Osteoblast (primary cell): ENCODE data around the gene MGMT. TPM values are rescaled to one million over a fixed set of nuclear protein-coding genes. Genes with fewer than 3 reads are reported as not detected.

Experiments
- DNase-seq: peaks from one replicate; pipeline ENCODE4 v3.0.0; 2011; ENCODE audit warnings: low spot score, mixed read lengths; ENCODE audit not compliant: insufficient read length; ENCODE audit errors: missing footprints
- H2AFZ ChIP-seq: 2 replicates; pipeline ENCODE4 v1.6.0; 2011; ENCODE audit warnings: mild to moderate bottlenecking, low read length
- H3K27ac ChIP-seq: 2 replicates; pipeline ENCODE4 v1.5.1; 2011; ENCODE audit warnings: mild to moderate bottlenecking, low read depth, low read length, moderate library complexity
- H3K27me3 ChIP-seq: 2 replicates; pipeline ENCODE4 v1.6.0; 2012; ENCODE audit warnings: mild to moderate bottlenecking, control low read depth, inconsistent platforms, low read length, moderate library complexity; ENCODE audit not compliant: insufficient read depth
- H3K36me3 ChIP-seq: 2 replicates; pipeline ENCODE4 v1.5.1; 2011; ENCODE audit warnings: mild to moderate bottlenecking, low read length, control low read depth, moderate library complexity; ENCODE audit not compliant: insufficient read depth
- H3K4me1 ChIP-seq: 2 replicates; pipeline ENCODE4 v1.5.1; 2011; ENCODE audit warnings: mild to moderate bottlenecking, low read length, control low read depth, moderate library complexity; ENCODE audit not compliant: insufficient read depth
- H3K4me2 ChIP-seq: 2 replicates; pipeline ENCODE4 v1.6.0; 2011; ENCODE audit warnings: mild to moderate bottlenecking, low read length; ENCODE audit not compliant: insufficient read depth
- H3K4me3 ChIP-seq: fragments of 200-600 bp; sonication (generic); 3 replicates; pipeline ENCODE4 v1.5.1; 2012; ENCODE audit warnings: mild to moderate bottlenecking, low read length, inconsistent platforms; ENCODE audit not compliant: insufficient read depth
- H3K79me2 ChIP-seq: 2 replicates; pipeline ENCODE4 v1.6.0; 2012; ENCODE audit warnings: mild to moderate bottlenecking, low read length, control low read depth, inconsistent platforms; ENCODE audit not compliant: insufficient read depth
- H3K9me3 ChIP-seq: 2 replicates; pipeline ENCODE4 v1.5.1; 2011; ENCODE audit warnings: low read depth, low read length, control low read depth
- H4K20me1 ChIP-seq: 2 replicates; pipeline ENCODE4 v1.6.0; 2012; ENCODE audit warnings: mild to moderate bottlenecking, low read length, control low read depth; ENCODE audit not compliant: insufficient read depth
- CTCF ChIP-seq: IDR thresholded peaks from 2 replicates; pipeline ENCODE4 v1.5.1; 2011; ENCODE audit warnings: mild to moderate bottlenecking, low read depth, low read length, moderate library complexity; ENCODE audit errors: extremely low read depth
- total RNA-seq: library from RNA; depleted of rRNA; stranded (reverse); fragments of >200 nt; gene quantifications from 2 replicates; pipeline ENCODE4 v1.2.3, GENCODE V29; 2012

MGMT gene
- total RNA-seq, 1 donor: 21.0 TPM

GRCh38 chr10:129470103-129470851 lies 3.2 kb downstream of the MGMT start:
- Histone ChIP-seq H3K27ac (no peak overlapping the region), H3K9me3 (no peaks in the 10 kb centered on the region), H2AFZ (no peak overlapping the region), H3K36me3 (no peaks in the 10 kb centered on the region), H3K4me2 (no peak overlapping the region), H3K4me1 (peaks cover 7% of the 10 kb centered on the region), H3K27me3 (no peaks in the 10 kb centered on the region), H3K79me2 (no peaks in the 10 kb centered on the region), H3K4me3 (no peak overlapping the region), H4K20me1 (no peaks in the 10 kb centered on the region)
- peak; percentile 19 for DNase-seq
- TF ChIP-seq CTCF: no peak

GRCh38 chr10:129471447-129472175 lies 4.6 kb downstream of the MGMT start:
- H3K27me3 ChIP-seq: no peaks in the 10 kb centered on the region
- peak; percentile 46 for DNase-seq
- H3K36me3 ChIP-seq: no peaks in the 10 kb centered on the region
- no peak overlapping the region for H3K4me3 ChIP-seq
- no peaks in the 10 kb centered on the region for H3K9me3 ChIP-seq
- no peak for TF ChIP-seq CTCF
- H3K79me2 ChIP-seq: no peaks in the 10 kb centered on the region
- no peak overlapping the region for H3K4me2 ChIP-seq
- no peak overlapping the region for H2AFZ ChIP-seq
- H4K20me1 ChIP-seq: no peaks in the 10 kb centered on the region
- H3K4me1 ChIP-seq: peaks cover 4% of the 10 kb centered on the region
- no peak overlapping the region for H3K27ac ChIP-seq

GRCh38 chr10:129472696-129473555 lies 5.9 kb downstream of the MGMT start:
- TF ChIP-seq CTCF: no peak
- DNase-seq: peak; percentile 46
- Histone ChIP-seq H4K20me1 (peaks cover 5% of the 10 kb centered on the region), H2AFZ (no peak overlapping the region), H3K79me2 (no peaks in the 10 kb centered on the region), H3K27me3 (no peaks in the 10 kb centered on the region), H3K4me2 (no peak overlapping the region), H3K9me3 (no peaks in the 10 kb centered on the region), H3K36me3 (no peaks in the 10 kb centered on the region), H3K4me3 (no peak overlapping the region), H3K27ac (no peak overlapping the region), H3K4me1 (no peaks in the 10 kb centered on the region)
